Measurements from ENCODE around the gene SLC16A12.
A peak's percentile ranks its signal among the peaks of the same experiment; 100 is the strongest.

The SLC16A12 gene, protein sequence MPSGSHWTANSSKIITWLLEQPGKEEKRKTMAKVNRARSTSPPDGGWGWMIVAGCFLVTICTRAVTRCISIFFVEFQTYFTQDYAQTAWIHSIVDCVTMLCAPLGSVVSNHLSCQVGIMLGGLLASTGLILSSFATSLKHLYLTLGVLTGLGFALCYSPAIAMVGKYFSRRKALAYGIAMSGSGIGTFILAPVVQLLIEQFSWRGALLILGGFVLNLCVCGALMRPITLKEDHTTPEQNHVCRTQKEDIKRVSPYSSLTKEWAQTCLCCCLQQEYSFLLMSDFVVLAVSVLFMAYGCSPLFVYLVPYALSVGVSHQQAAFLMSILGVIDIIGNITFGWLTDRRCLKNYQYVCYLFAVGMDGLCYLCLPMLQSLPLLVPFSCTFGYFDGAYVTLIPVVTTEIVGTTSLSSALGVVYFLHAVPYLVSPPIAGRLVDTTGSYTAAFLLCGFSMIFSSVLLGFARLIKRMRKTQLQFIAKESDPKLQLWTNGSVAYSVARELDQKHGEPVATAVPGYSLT

DNA sequence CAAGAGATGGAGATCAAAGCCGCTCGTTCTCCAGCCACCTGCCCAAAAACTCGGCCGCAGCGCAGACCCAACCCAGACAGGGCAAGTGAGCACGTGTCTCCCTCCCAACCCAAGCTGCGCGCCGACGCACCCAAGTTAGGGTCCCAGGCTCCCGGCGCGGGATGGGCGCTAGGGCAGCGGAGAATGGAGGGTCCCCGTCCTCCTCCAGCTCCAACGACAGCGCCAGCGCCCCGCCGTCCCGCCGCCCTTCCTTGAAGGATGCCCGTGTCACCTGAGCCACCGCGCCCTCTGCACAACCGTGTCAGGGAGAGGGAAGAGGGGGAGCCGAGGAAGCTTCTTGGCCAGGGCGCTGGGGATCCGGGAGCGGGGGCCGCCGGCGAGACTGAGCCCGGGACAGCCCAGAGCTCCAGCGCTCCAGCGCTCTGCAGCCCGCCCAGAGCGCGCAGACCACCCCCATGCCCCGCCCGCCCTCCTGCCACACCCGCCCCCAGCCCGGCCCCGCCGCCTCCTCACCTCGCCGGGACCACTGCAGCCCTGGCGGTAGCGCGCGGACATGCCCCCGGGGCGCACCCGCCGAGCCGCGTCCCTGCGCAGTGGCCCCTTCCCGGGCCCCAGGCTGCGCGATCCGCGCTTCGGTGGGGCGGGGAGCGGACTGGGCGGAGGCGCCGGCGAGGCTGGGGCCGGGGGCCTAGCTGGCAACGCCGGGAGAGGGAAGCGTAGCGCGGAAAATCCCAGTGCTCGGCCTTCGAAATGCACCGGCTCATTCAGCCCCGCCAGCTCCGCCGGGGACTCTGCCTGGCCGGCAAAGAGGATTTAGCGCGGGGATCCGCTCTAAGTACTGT lies at the start of gene SLC16A12:
TSS of gene SLC16A12 (minus strand) at position 424 of the 842 bp plus-strand sequence. CDS start 73,016 bp downstream, outside the sequence.
- Mint-ChIP-seq H3K27me3 (ENCODE audit: low read depth, poor library complexity) (peaks cover 78% of the 10 kb centered on the region), H3K4me1 (peaks cover 14% of the 10 kb centered on the region), H3K4me3 (peak within 1 kb of the TSS; percentile 71), H3K36me3 (ENCODE audit: low read depth) (no peaks in the 10 kb centered on the region), H3K9me3 (peaks cover 4% of the 10 kb centered on the region), H3K27ac (no peak within 1 kb of the TSS)
- peak; percentile 78 for DNase-seq
- TF ChIP-seq, protein P1, sequence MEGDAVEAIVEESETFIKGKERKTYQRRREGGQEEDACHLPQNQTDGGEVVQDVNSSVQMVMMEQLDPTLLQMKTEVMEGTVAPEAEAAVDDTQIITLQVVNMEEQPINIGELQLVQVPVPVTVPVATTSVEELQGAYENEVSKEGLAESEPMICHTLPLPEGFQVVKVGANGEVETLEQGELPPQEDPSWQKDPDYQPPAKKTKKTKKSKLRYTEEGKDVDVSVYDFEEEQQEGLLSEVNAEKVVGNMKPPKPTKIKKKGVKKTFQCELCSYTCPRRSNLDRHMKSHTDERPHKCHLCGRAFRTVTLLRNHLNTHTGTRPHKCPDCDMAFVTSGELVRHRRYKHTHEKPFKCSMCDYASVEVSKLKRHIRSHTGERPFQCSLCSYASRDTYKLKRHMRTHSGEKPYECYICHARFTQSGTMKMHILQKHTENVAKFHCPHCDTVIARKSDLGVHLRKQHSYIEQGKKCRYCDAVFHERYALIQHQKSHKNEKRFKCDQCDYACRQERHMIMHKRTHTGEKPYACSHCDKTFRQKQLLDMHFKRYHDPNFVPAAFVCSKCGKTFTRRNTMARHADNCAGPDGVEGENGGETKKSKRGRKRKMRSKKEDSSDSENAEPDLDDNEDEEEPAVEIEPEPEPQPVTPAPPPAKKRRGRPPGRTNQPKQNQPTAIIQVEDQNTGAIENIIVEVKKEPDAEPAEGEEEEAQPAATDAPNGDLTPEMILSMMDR (IDR thresholded peaks at IDR 0.05), result no peak

DNA sequence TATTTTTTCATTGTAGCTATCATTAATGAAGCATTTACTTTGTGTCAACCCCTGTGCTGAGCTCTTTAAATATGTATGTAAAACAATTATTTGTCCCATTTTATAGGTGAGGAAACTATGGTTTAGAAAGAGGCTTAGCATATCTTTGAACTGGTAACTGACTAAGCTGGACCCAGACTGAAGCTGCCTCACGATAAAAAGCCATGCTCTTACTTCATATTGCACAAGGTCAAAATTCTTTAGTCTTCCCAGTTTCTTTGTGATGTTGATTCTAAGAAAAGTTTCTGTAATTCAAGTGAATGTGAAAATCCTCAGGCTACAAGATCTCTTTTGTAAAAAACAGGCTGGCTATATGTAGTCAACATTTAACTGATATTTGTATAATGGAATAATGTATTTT lies 46.6 kb upstream of the SLC16A12 start:
- Mint-ChIP-seq H3K4me1 (no peaks in the 10 kb centered on the region), H3K27me3 (ENCODE audit: low read depth, poor library complexity) (no peaks in the 10 kb centered on the region), H3K9me3 (peaks cover 7% of the 10 kb centered on the region), H3K4me3 (no peak overlapping the region), H3K27ac (no peak overlapping the region), H3K36me3 (ENCODE audit: low read depth) (peaks cover 61% of the 10 kb centered on the region)
- DNase-seq, result no peak
- TF ChIP-seq, protein P1 (IDR thresholded peaks at IDR 0.05), result no peak

DNA sequence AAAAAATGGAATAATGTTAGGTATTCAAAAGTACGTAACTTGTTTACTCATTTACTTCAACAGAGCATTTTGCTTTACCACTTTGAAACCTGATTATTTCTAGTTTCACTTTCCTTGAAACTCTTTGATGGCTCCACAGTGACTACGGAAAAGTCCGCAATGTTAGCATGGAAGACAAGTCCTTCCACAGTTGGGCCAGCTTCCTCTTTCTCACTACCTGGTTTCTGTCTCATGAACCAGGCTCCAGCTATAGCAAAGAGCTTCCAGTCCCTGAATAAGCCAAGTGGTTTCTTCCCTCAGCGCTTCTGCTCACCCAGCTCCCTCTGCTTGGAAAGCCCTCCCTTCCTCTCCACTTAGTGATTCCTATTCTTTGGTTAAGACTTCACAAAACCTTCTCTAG lies 44.8 kb upstream of the SLC16A12 start:
- DNase-seq, result no peak
- H3K9me3 Mint-ChIP-seq, result peaks cover 18% of the 10 kb centered on the region
- H3K4me1 Mint-ChIP-seq, result no peaks in the 10 kb centered on the region
- no peaks in the 10 kb centered on the region for H3K27me3 Mint-ChIP-seq (ENCODE audit: low read depth, poor library complexity)
- peaks cover 55% of the 10 kb centered on the region for H3K36me3 Mint-ChIP-seq (ENCODE audit: low read depth)
- TF ChIP-seq, protein P1 (IDR thresholded peaks at IDR 0.05), result no peak
- no peak overlapping the region for H3K27ac Mint-ChIP-seq
- no peak overlapping the region for H3K4me3 Mint-ChIP-seq

DNA sequence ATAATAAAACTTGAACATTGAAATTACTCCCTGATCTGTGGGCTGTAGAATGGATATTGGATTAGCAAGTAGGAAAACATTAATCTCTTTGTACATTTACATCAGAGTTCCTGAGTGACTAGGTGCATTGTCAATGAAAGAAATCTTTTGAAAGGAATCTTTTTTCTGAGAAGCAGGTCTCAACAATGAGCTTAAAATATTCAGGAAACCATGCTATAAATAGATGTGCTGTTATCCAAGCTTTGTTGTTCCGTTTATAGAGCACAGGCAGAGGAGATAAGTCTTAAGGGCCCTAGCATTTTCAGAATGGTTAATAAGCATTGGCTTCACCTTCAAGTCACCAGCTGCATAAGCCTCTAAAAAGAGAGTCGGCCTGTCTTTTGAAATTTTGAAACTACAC lies 41.3 kb upstream of the SLC16A12 start:
- no peak for DNase-seq
- Mint-ChIP-seq H3K4me3 (no peak overlapping the region), H3K4me1 (no peaks in the 10 kb centered on the region), H3K36me3 (ENCODE audit: low read depth) (peaks cover 26% of the 10 kb centered on the region), H3K27ac (no peak overlapping the region), H3K27me3 (ENCODE audit: low read depth, poor library complexity) (no peaks in the 10 kb centered on the region), H3K9me3 (peaks cover 18% of the 10 kb centered on the region)
- TF ChIP-seq, protein P1 (IDR thresholded peaks at IDR 0.05), result no peak

DNA sequence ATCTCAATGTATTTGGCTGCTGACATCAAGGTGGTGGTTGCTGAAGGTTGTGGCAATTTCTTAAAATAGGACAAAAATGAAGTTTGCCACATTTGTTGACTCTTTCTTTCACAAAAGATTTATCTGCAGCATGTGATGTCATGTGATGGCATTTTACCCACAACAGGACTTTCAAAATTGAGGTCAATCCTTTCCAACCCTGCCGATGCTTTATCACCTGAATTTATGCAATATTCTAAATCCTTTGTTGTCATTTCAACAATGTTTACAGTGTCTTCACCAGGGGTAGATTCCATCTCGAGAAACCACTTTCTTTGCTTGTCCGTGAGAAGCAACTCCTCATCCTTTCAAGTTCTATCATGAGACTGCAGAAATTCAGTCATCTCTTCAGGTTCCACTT lies 40.6 kb upstream of the SLC16A12 start:
- DNase-seq, result no peak
- no peaks in the 10 kb centered on the region for H3K4me1 Mint-ChIP-seq
- H3K36me3 Mint-ChIP-seq (ENCODE audit: low read depth), result peaks cover 24% of the 10 kb centered on the region
- peaks cover 18% of the 10 kb centered on the region for H3K9me3 Mint-ChIP-seq
- H3K27ac Mint-ChIP-seq, result no peak overlapping the region
- TF ChIP-seq, protein P1 (IDR thresholded peaks at IDR 0.05), result no peak
- H3K27me3 Mint-ChIP-seq (ENCODE audit: low read depth, poor library complexity), result no peaks in the 10 kb centered on the region
- no peak overlapping the region for H3K4me3 Mint-ChIP-seq

Measured in nephron progenitor cell (in vitro differentiated cells).